ENCODE data around the gene PPARG. TPM values are rescaled to one million over a fixed set of nuclear protein-coding genes. Genes with fewer than 3 reads are reported as not detected.
A peak's percentile ranks its signal among the peaks of the same experiment; 100 is the strongest.
"Not testable (repeated sequence)": the region's sequence is repeated elsewhere in the genome, so short reads cannot be mapped to it uniquely, and the experiment has no call there.

PPARG gene
- total and polyA plus RNA-seq, 5 donors from 2014 or later, result 0.16 to 0.64 (median 0.24) TPM; not detected in 2

- Mint-ChIP-seq H3K27ac (no peak overlapping the region), H3K9me3 (peaks cover 0 to 2% (median 0%) of the 10 kb centered on the region in 7 donors), H3K36me3 (peaks cover 2% of the 10 kb centered on the region), H3K27me3 (no peaks in the 10 kb centered on the region), H3K4me1 (peaks cover 0 to 24% (median 12%) of the 10 kb centered on the region in 4 donors), H3K4me3 (no peak overlapping the region)
- Histone ChIP-seq H3K27me3 (ENCODE audit: control insufficient read depth, insufficient read depth, low read length) (no peaks in the 10 kb centered on the region), H3K27ac (ENCODE audit: insufficient read depth, low read length, poor library complexity, severe bottlenecking) (no peak overlapping the region), H3K4me1 (ENCODE audit: control insufficient read depth, insufficient read depth, low read length, poor library complexity, severe bottlenecking) (peaks cover 13% of the 10 kb centered on the region), H3K4me3 (ENCODE audit: low read depth, low read length) (no peak overlapping the region), H3K9me3 (ENCODE audit: control insufficient read depth in 2 of 2, low read length in 2 of 2) (no peaks in the 10 kb centered on the region), H3K36me3 (ENCODE audit: control insufficient read depth, insufficient read depth, low read length) (no peaks in the 10 kb centered on the region)
- ATAC-seq (ENCODE audit: low read depth in 2 of 2) (no peak), DNase-seq (no peak)
Measured at GRCh38 chr3:12465836-12466225, 177.0 kb downstream of the PPARG start.

DNA sequence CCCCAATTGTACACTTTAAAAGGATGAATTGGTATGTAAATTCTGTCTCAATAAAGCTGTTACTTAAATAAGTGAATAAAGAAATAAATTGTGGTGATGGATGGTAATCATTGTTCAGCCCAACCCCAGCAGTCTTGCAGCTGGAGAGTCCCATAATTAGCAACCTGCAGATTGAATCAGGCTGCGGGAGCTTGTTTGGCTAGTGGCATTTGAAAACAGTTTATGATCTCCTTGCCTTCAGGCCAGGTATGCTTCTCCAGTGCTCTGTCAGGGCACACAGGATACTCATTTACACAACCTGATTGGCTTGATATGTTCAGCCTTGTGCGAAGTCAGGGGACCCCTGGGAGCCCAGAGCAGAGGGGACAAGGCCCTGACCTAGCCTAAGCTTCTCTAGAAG lies 178.9 kb downstream of the PPARG start:
- H3K27ac Mint-ChIP-seq, result no peak overlapping the region
- peaks cover 0 to 27% (median 16%) of the 10 kb centered on the region in 4 donors for H3K4me1 Mint-ChIP-seq
- H3K9me3 Mint-ChIP-seq, result peaks cover 0 to 2% (median 0%) of the 10 kb centered on the region in 7 donors
- DNase-seq, result no peak
- no peaks in the 10 kb centered on the region for H3K36me3 Mint-ChIP-seq
- Histone ChIP-seq H3K36me3 (ENCODE audit: control insufficient read depth, insufficient read depth, low read length) (no peaks in the 10 kb centered on the region), H3K27ac (ENCODE audit: insufficient read depth, low read length, poor library complexity, severe bottlenecking) (no peak overlapping the region), H3K9me3 (ENCODE audit: control insufficient read depth in 2 of 2, low read length in 2 of 2) (no peaks in the 10 kb centered on the region), H3K27me3 (ENCODE audit: control insufficient read depth, insufficient read depth, low read length) (no peaks in the 10 kb centered on the region), H3K4me1 (ENCODE audit: control insufficient read depth, insufficient read depth, low read length, poor library complexity, severe bottlenecking) (peaks cover 16% of the 10 kb centered on the region), H3K4me3 (ENCODE audit: low read depth, low read length) (no peak overlapping the region)
- H3K27me3 Mint-ChIP-seq, result no peaks in the 10 kb centered on the region
- no peak overlapping the region for H3K4me3 Mint-ChIP-seq
- no peak for ATAC-seq (ENCODE audit: low read depth in 2 of 2)

DNA sequence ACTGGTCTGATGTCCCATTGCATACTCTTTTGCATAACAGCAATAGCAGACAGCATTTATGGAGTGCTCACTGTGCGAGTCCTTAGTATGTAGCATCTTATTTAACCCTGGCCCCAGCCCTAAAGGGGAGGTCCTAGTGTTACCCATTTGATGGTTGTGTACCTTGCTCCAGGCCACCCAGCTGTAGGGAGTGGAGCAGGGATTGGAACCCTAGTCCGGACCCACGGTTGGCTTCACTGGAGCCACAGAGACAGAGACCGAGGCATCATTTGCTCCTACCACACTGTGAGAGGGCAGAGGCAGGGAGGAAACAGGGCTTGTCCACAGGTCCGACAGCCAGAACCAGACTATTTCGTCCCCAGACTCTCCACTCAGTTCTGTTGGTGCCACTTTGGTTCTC lies 179.4 kb downstream of the PPARG start:
- Mint-ChIP-seq H3K27ac (no peak overlapping the region), H3K4me3 (peak overlapping the region in 1 of 4 donors; percentile 59), H3K9me3 (peaks cover 0 to 2% (median 0%) of the 10 kb centered on the region in 7 donors), H3K4me1 (peaks cover 3 to 29% (median 17%) of the 10 kb centered on the region in 4 donors), H3K36me3 (no peaks in the 10 kb centered on the region), H3K27me3 (no peaks in the 10 kb centered on the region)
- no peak overlapping the region for H3K27ac ChIP-seq (ENCODE audit: insufficient read depth, low read length, poor library complexity, severe bottlenecking)
- H3K4me3 ChIP-seq (ENCODE audit: low read depth, low read length), result no peak overlapping the region
- H3K4me1 ChIP-seq (ENCODE audit: control insufficient read depth, insufficient read depth, low read length, poor library complexity, severe bottlenecking), result peaks cover 20% of the 10 kb centered on the region
- H3K36me3 ChIP-seq (ENCODE audit: control insufficient read depth, insufficient read depth, low read length), result no peaks in the 10 kb centered on the region
- no peak for ATAC-seq (ENCODE audit: low read depth in 2 of 2)
- H3K27me3 ChIP-seq (ENCODE audit: control insufficient read depth, insufficient read depth, low read length), result no peaks in the 10 kb centered on the region
- H3K9me3 ChIP-seq (ENCODE audit: control insufficient read depth in 2 of 2, low read length in 2 of 2), result no peaks in the 10 kb centered on the region
- no peak for DNase-seq

DNA sequence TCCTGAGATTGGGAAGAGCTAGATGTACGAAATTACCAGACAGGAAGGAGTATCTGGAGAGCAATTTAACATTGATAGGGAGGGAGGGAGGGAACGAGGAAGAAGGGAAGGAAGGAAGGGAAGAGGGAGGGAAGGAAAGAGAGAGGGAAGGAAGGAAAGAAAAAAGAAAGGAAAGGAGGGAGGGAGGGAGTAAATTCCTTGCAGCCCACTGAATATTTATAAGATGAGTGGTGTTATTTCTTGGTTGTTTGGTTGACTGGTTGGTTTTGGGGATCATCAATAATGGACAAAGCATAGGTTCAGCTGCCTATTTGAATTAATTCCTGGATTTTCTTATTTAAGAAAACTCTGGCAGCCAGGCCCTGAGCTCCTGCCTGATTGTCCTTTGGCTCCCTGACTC lies 179.9 kb downstream of the PPARG start:
- Mint-ChIP-seq H3K27me3 (no peaks in the 10 kb centered on the region), H3K4me1 (peaks cover 8 to 30% (median 18%) of the 10 kb centered on the region in 4 donors), H3K4me3 (no peak overlapping the region), H3K9me3 (peaks cover 0 to 2% (median 0%) of the 10 kb centered on the region in 7 donors), H3K27ac (no peak overlapping the region), H3K36me3 (no peaks in the 10 kb centered on the region)
- H3K9me3 ChIP-seq (ENCODE audit: control insufficient read depth in 2 of 2, low read length in 2 of 2), result no peaks in the 10 kb centered on the region
- H3K4me3 ChIP-seq (ENCODE audit: low read depth, low read length), result no peak overlapping the region
- no peak overlapping the region for H3K27ac ChIP-seq (ENCODE audit: insufficient read depth, low read length, poor library complexity, severe bottlenecking)
- DNase-seq, result no peak
- no peak for ATAC-seq (ENCODE audit: low read depth in 2 of 2)
- H3K4me1 ChIP-seq (ENCODE audit: control insufficient read depth, insufficient read depth, low read length, poor library complexity, severe bottlenecking), result peaks cover 25% of the 10 kb centered on the region
- H3K36me3 ChIP-seq (ENCODE audit: control insufficient read depth, insufficient read depth, low read length), result no peaks in the 10 kb centered on the region
- no peaks in the 10 kb centered on the region for H3K27me3 ChIP-seq (ENCODE audit: control insufficient read depth, insufficient read depth, low read length)

GRCh38 chr3:12469222-12469621 lies 180.4 kb downstream of the PPARG start:
- H3K4me3 Mint-ChIP-seq; H3K36me3 ChIP-seq (ENCODE audit: control insufficient read depth, insufficient read depth, low read length); H3K36me3 Mint-ChIP-seq; H3K27me3 ChIP-seq (ENCODE audit: control insufficient read depth, insufficient read depth, low read length); H3K4me3 ChIP-seq (ENCODE audit: low read depth, low read length); H3K27me3 Mint-ChIP-seq; H3K27ac ChIP-seq (ENCODE audit: insufficient read depth, low read length, poor library complexity, severe bottlenecking); H3K9me3 ChIP-seq (ENCODE audit: control insufficient read depth in 2 of 2, low read length in 2 of 2); DNase-seq; H3K27ac Mint-ChIP-seq; H3K9me3 Mint-ChIP-seq; ATAC-seq (ENCODE audit: low read depth in 2 of 2): not testable (repeated sequence)
- H3K4me1 ChIP-seq (ENCODE audit: control insufficient read depth, insufficient read depth, low read length, poor library complexity, severe bottlenecking), result peaks cover 25% of the 10 kb centered on the region
- H3K4me1 Mint-ChIP-seq, result peaks cover 5 to 30% (median 15%) of the 10 kb centered on the region in 4 donors

GRCh38 chr3:12470111-12470510 lies 181.2 kb downstream of the PPARG start:
- no peak overlapping the region for H3K4me3 ChIP-seq (ENCODE audit: low read depth, low read length)
- DNase-seq (no peak), ATAC-seq (ENCODE audit: low read depth in 2 of 2) (no peak)
- H3K36me3 ChIP-seq (ENCODE audit: control insufficient read depth, insufficient read depth, low read length), result no peaks in the 10 kb centered on the region
- H3K27ac ChIP-seq (ENCODE audit: insufficient read depth, low read length, poor library complexity, severe bottlenecking), result no peak overlapping the region
- H3K4me1 Mint-ChIP-seq, result peaks cover 3 to 30% (median 15%) of the 10 kb centered on the region in 4 donors
- H3K27me3 ChIP-seq (ENCODE audit: control insufficient read depth, insufficient read depth, low read length), result no peaks in the 10 kb centered on the region
- no peaks in the 10 kb centered on the region for H3K36me3 Mint-ChIP-seq
- H3K9me3 ChIP-seq (ENCODE audit: control insufficient read depth in 2 of 2, low read length in 2 of 2), result no peaks in the 10 kb centered on the region
- no peak overlapping the region for H3K27ac Mint-ChIP-seq
- H3K4me3 Mint-ChIP-seq, result no peak overlapping the region
- peaks cover 25% of the 10 kb centered on the region for H3K4me1 ChIP-seq (ENCODE audit: control insufficient read depth, insufficient read depth, low read length, poor library complexity, severe bottlenecking)
- H3K27me3 Mint-ChIP-seq, result no peaks in the 10 kb centered on the region
- peaks cover 0 to 2% (median 0%) of the 10 kb centered on the region in 7 donors for H3K9me3 Mint-ChIP-seq

- H3K9me3 Mint-ChIP-seq, result peaks cover 0 to 2% (median 0%) of the 10 kb centered on the region in 7 donors
- Histone ChIP-seq H3K9me3 (ENCODE audit: control insufficient read depth in 2 of 2, low read length in 2 of 2) (no peaks in the 10 kb centered on the region), H3K27me3 (ENCODE audit: control insufficient read depth, insufficient read depth, low read length) (no peaks in the 10 kb centered on the region), H3K36me3 (ENCODE audit: control insufficient read depth, insufficient read depth, low read length) (no peaks in the 10 kb centered on the region), H3K4me1 (ENCODE audit: control insufficient read depth, insufficient read depth, low read length, poor library complexity, severe bottlenecking) (peaks cover 25% of the 10 kb centered on the region), H3K27ac (ENCODE audit: insufficient read depth, low read length, poor library complexity, severe bottlenecking) (no peak overlapping the region), H3K4me3 (ENCODE audit: low read depth, low read length) (no peak overlapping the region)
- no peak overlapping the region for H3K4me3 Mint-ChIP-seq
- no peak for ATAC-seq (ENCODE audit: low read depth in 2 of 2)
- no peaks in the 10 kb centered on the region for H3K36me3 Mint-ChIP-seq
- peaks cover 3 to 30% (median 15%) of the 10 kb centered on the region in 4 donors for H3K4me1 Mint-ChIP-seq
- DNase-seq, result no peak
- H3K27ac Mint-ChIP-seq, result no peak overlapping the region
- H3K27me3 Mint-ChIP-seq, result no peaks in the 10 kb centered on the region
Measured at GRCh38 chr3:12470680-12471079, 181.8 kb downstream of the PPARG start.

- Mint-ChIP-seq H3K9me3 (peaks cover 0 to 2% (median 0%) of the 10 kb centered on the region in 7 donors), H3K36me3 (no peaks in the 10 kb centered on the region), H3K4me1 (peaks cover 3 to 30% (median 15%) of the 10 kb centered on the region in 4 donors), H3K4me3 (peak overlapping the region in 2 of 4 donors; percentile 39 to 50), H3K27ac (peak overlapping the region in 2 of 3 donors; percentile 75 to 80), H3K27me3 (no peaks in the 10 kb centered on the region)
- peaks cover 25% of the 10 kb centered on the region for H3K4me1 ChIP-seq (ENCODE audit: control insufficient read depth, insufficient read depth, low read length, poor library complexity, severe bottlenecking)
- no peaks in the 10 kb centered on the region for H3K9me3 ChIP-seq (ENCODE audit: control insufficient read depth in 2 of 2, low read length in 2 of 2)
- ATAC-seq (ENCODE audit: low read depth in 2 of 2) (peak; percentile 43 to 47), DNase-seq (peak in 1 of 3 donors; percentile 57)
- no peaks in the 10 kb centered on the region for H3K27me3 ChIP-seq (ENCODE audit: control insufficient read depth, insufficient read depth, low read length)
- no peaks in the 10 kb centered on the region for H3K36me3 ChIP-seq (ENCODE audit: control insufficient read depth, insufficient read depth, low read length)
- H3K4me3 ChIP-seq (ENCODE audit: low read depth, low read length), result peak overlapping the region; percentile 43
- no peak overlapping the region for H3K27ac ChIP-seq (ENCODE audit: insufficient read depth, low read length, poor library complexity, severe bottlenecking)
Measured at GRCh38 chr3:12471241-12471640, 182.4 kb downstream of the PPARG start.
